HG02642 (cell line): ENCODE measurements around the gene OPN1MW.
A peak's percentile ranks its signal among the peaks of the same experiment; 100 is the strongest.
"Not testable (repeated sequence)": the region's sequence is repeated elsewhere in the genome, so short reads cannot be mapped to it uniquely, and the experiment has no call there.

Source experiments
- ATAC-seq: cut with Tn5 transposase; IDR thresholded peaks from one replicate; pipeline ENCODE4 v1.9.1; 2021; ENCODE audit warnings: mild to moderate bottlenecking; ENCODE audit not compliant: unreplicated experiment, poor library complexity

Gene OPN1MW

GRCh38 chrX:154209670-154210418 lies 27.4 kb downstream of the OPN1MW start:
- peak; percentile 55 for ATAC-seq

GRCh38 chrX:154211057-154211456 lies 28.7 kb downstream of the OPN1MW start:
- ATAC-seq = not testable (repeated sequence)

- not testable (repeated sequence) for ATAC-seq
Measured at GRCh38 chrX:154211499-154211898, 29.1 kb downstream of the OPN1MW start.

- ATAC-seq = not testable (repeated sequence)
Measured at GRCh38 chrX:154219456-154219855, 37.1 kb downstream of the OPN1MW start, which contains the start of gene OPN1MW2. TSS of gene OPN1MW2 (plus strand) at chrX:154219756. CDS start at chrX:154219816, 60 bp downstream.

- ATAC-seq = not testable (repeated sequence)
Measured at GRCh38 chrX:154225292-154225691, 42.9 kb downstream of the OPN1MW start.

- ATAC-seq = not testable (repeated sequence)
Measured at GRCh38 chrX:154226706-154227105, 44.3 kb downstream of the OPN1MW start.

GRCh38 chrX:154231443-154231842 lies 49.0 kb downstream of the OPN1MW start:
- ATAC-seq = not testable (repeated sequence)

- not testable (repeated sequence) for ATAC-seq
Measured at GRCh38 chrX:154233620-154234019, 51.2 kb downstream of the OPN1MW start.

GRCh38 chrX:154238939-154239559 lies 56.7 kb downstream of the OPN1MW start:
- not testable (repeated sequence) for ATAC-seq

- ATAC-seq = not testable (repeated sequence)
Measured at GRCh38 chrX:154239982-154240503, 57.6 kb downstream of the OPN1MW start.
